AG09319 (cell line): ENCODE measurements around the gene P2RX2.

Experiments
- DNase-seq: peaks from one replicate; pipeline ENCODE4 v3.0.0-alpha.2; 2010; ENCODE audit warnings: low read depth; ENCODE audit errors: extremely low read depth
- TF ChIP-seq, protein P1 (sequence below): IDR thresholded peaks from 2 replicates; pipeline ENCODE4 v1.5.1; 2011; ENCODE audit warnings: low read depth, mild to moderate bottlenecking, inconsistent platforms, low read length, moderate library complexity

The P2RX2 gene

DNA sequence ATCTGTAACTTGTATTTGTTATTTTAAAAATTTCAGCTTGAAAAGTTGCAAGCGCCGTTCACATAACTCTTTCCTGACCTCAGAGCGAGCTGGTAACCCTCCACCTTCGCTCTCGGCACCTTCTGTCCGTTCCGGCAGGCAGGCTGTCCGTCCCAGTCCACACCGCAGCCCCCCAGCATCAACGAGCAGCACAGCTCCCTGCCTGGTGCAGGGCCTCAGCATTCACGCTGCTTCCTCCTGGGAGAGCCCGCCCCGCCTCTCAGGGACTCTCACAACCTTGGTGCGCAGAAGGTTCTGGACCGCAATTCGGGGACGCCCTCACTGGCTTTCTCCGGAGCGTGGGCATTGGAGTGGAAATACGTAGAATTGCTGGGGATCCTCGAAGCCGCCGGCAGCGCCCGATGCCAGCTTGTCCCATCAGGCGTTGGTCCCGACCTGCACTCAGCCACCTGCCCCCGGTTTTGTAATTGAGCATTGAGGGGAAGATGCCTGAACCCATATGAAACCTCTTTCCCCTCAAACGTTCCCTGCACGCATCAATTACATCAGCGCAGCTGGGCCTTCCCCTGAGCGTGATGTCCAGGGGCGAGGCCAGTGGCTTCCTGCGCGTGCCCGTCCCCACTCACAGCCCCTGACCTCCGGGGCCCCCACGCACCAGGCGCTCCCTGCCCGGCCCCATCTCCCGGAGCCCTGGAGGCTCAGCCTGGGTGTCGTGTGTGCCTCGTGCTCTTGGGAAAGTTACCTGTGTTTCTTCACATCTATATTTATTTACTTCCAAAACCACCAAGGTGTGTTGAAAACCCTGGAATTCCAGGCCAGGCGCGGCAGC, 27.3 kb upstream of the P2RX2 start:
- TF ChIP-seq, protein P1, sequence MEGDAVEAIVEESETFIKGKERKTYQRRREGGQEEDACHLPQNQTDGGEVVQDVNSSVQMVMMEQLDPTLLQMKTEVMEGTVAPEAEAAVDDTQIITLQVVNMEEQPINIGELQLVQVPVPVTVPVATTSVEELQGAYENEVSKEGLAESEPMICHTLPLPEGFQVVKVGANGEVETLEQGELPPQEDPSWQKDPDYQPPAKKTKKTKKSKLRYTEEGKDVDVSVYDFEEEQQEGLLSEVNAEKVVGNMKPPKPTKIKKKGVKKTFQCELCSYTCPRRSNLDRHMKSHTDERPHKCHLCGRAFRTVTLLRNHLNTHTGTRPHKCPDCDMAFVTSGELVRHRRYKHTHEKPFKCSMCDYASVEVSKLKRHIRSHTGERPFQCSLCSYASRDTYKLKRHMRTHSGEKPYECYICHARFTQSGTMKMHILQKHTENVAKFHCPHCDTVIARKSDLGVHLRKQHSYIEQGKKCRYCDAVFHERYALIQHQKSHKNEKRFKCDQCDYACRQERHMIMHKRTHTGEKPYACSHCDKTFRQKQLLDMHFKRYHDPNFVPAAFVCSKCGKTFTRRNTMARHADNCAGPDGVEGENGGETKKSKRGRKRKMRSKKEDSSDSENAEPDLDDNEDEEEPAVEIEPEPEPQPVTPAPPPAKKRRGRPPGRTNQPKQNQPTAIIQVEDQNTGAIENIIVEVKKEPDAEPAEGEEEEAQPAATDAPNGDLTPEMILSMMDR: no peak

DNA sequence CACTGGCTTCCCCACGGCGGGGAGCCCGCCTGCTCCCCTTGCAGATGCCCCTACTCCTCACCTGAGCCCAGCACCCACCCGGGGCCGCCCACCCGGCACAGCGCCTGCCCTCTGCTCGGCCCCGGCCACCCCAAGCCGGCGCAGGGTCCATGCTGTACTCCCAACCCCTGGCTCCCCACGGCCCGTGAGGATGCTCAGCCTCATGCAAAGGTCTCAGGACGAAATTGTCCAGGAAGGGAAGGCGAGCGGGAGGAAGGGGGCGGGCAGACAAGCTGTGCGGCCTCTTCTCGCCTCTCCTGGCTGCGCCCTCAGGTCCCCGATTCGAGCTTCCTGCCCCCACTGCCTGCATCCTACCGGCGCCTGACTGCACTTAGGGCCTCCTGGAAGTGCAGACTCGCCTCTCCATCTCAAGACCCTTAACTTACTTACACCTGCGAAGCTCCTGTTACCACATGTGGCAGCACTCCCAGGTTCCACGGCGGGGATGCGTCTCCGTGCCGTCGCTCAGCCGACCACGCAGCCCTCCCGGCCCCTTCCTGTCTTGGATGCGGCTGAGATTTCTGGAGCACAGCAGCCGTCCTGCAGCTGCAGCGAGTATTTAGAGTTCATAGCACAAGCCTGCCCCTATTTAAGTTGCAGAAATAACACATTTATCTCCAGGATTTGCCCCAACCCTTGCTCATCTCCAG, 26.1 kb upstream of the P2RX2 start:
- TF ChIP-seq, protein P1: no peak
- DNase-seq: no peak

More for the DNA sequence above, 27.3 kb upstream of the P2RX2 start:
- no peak for DNase-seq

DNA sequence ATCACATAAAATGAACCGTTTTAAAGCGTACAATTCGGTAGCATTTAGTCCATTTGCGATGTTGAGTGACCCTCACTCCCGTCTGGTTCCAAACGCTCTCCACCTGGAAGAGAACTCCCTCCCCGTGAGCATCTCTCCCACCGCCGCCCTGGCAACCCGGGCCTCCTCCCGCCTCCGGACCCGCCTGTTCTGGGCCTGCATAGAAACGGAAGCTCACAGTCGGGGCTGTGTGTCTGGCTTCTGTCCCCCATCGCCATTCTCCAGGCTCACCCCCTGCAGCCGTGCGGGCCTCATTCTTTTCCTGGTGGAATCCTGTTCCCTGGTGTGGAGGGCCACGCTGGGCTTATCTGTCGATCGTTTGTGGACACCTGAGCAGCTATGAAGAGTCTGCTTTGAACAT, 25.5 kb upstream of the P2RX2 start:
- TF ChIP-seq, protein P1: no peak
- DNase-seq: no peak

DNA sequence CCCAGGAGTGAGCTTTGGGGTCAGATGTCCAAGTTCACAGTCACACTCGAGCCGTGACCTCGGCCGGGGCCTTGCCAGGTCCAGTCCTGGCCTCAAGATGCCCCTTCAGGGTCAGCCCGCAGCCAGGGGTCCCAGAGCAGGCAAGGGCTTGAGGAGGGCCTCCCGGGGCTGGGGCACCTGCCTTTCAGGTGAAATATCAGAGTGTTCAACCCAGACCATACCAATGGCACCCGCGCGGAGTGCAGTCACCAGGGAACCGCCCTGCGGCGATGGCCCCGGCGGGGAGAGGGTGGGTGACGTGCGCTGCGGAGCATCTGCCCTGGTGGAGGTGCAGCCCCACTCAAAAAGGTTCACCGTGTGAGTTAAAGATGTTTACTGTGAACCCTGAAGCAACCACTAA, 25.1 kb upstream of the P2RX2 start:
- no peak for DNase-seq
- TF ChIP-seq, protein P1: no peak

DNA sequence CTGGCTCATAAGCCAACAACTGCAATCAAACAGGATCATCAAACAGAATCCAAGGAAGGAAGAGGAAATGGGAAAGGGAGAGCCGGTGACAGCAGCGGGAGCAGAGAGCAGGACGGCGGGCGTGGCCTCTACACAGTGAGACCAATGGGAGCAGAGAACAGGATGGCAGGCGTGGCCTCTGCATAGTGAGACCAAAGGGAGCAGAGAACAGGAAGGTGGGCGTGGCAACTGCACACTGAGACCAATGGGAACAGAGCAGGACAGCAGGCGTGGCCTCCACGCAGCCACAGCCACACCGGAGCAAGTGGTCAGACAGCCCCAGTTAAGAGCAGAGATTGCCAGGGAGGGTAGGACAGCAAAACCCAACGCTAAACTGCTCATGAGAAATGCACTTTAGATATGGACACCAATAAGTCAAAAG, 24.6 kb upstream of the P2RX2 start:
- TF ChIP-seq, protein P1: no peak
- peak; percentile 74 for DNase-seq

DNA sequence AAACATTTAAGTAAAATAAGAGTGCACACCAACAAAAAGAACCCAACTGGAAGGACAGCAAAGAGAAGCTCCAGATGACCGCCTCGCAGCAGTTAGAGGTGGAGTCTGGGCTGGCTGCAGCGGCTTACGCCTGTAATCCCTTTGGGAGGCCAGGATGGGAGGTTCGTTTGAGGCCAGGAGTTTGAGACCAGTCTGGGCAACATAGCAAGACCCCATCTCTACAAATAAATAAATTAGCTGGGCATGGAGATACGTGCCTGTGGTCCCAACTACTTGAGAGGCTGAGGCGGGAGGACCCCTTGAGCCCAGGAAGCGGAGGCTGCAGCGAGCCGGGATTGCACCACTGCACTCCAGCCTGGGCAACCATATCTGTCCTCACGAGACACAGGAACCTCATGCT, 23.4 kb upstream of the P2RX2 start:
- DNase-seq: no peak
- TF ChIP-seq, protein P1: no peak

DNA sequence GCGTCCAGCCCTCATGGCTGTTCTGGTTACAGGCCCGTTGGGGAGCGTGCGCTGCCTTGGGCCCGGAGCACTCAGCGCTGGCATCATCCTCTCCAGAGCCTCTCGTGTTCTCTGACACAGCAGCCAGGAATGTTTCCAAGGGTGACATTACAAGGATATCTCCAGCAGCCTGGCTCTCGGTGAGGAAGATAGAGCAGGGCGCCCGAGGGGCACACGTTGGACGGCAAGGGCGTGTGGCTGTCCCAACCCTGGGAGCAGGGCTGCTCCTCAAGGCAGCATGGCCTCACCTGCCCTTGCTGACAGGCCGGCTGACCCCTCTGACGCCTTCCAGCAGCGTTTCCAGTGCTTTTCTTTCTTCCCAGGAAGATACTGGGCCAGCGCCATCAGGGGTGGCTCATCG, 22.6 kb upstream of the P2RX2 start:
- no peak for DNase-seq
- TF ChIP-seq, protein P1: no peak
